Mesenchymal stem cell (in vitro differentiated cells and primary cell): ENCODE results near the gene ELFN1.

ENCODE experiments used
- DNase-seq: peaks from one replicate; pipeline ENCODE4 v3.0.0-alpha.2; 2013
- H2AFZ ChIP-seq: one replicate; pipeline ENCODE4 v1.6.1; 2013; ENCODE audit warnings: low read depth, mild to moderate bottlenecking, control low read depth, inconsistent platforms, low read length, moderate library complexity
- H2AK5ac ChIP-seq: 2 replicates; pipeline ENCODE4 v1.6.1; 2013; ENCODE audit warnings: low read length, moderate library complexity, mild to moderate bottlenecking, inconsistent platforms; ENCODE audit not compliant: severe bottlenecking
- H2BK120ac ChIP-seq: one replicate; pipeline ENCODE4 v1.6.1; 2013; ENCODE audit warnings: low read depth, mild to moderate bottlenecking, inconsistent platforms, low read length, moderate library complexity
- H2BK12ac ChIP-seq, 2 experiments: one replicate each; pipeline ENCODE4 v1.6.1; 2013; ENCODE audit warnings: inconsistent platforms in 2 of 2, low read length in 2 of 2, mild to moderate bottlenecking in 2 of 2, moderate library complexity in 2 of 2, control low read depth in 1 of 2
- H2BK15ac ChIP-seq: one replicate; pipeline ENCODE4 v1.6.1; 2013; ENCODE audit warnings: mild to moderate bottlenecking, low read depth, inconsistent platforms; ENCODE audit not compliant: poor library complexity, severe bottlenecking
- H2BK5ac ChIP-seq: 2 replicates; pipeline ENCODE4 v1.6.1; 2013; ENCODE audit warnings: low read depth, mild to moderate bottlenecking, low read length, control low read depth, inconsistent platforms; ENCODE audit not compliant: poor library complexity, severe bottlenecking
- H3K14ac ChIP-seq, 2 experiments: one replicate each; pipeline ENCODE4 v1.6.1; 2013; ENCODE audit warnings: inconsistent platforms in 2 of 2, low read length in 2 of 2, control low read depth in 1 of 2, mild to moderate bottlenecking in 1 of 2, moderate library complexity in 1 of 2
- H3K18ac ChIP-seq, 2 experiments: one replicate each; pipeline ENCODE4 v1.6.1; 2013; ENCODE audit warnings: inconsistent platforms in 2 of 2, low read length in 2 of 2, control low read depth in 1 of 2, low read depth in 1 of 2, mild to moderate bottlenecking in 1 of 2
- H3K23ac ChIP-seq, 2 experiments: one replicate each; pipeline ENCODE4 v1.6.1; 2013; ENCODE audit warnings: inconsistent platforms in 2 of 2, low read length in 2 of 2, mild to moderate bottlenecking in 2 of 2, moderate library complexity in 2 of 2, control low read depth in 1 of 2
- H3K27ac ChIP-seq: 2 replicates; pipeline ENCODE4 v1.5.1; 2013; ENCODE audit warnings: mild to moderate bottlenecking, moderate library complexity, low read length, control low read depth, inconsistent platforms; ENCODE audit not compliant: poor library complexity, severe bottlenecking
- H3K27me3 ChIP-seq, 2 experiments: 2 replicates each; pipeline versions ENCODE4 v1.6.1 to v1.7.0; 2013; ENCODE audit warnings: low read length in 2 of 2, mild to moderate bottlenecking in 2 of 2, moderate library complexity in 2 of 2, control low read depth in 1 of 2, inconsistent platforms in 1 of 2; ENCODE audit not compliant: control insufficient read depth in 1 of 2, insufficient read depth in 1 of 2
- H3K36me3 ChIP-seq, 2 experiments: 2 replicates each; pipeline versions ENCODE4 v1.6.1 to v1.7.0; 2013; ENCODE audit warnings: low read length in 2 of 2, control low read depth in 1 of 2, inconsistent platforms in 1 of 2, low read depth in 1 of 2, mild to moderate bottlenecking in 1 of 2; ENCODE audit not compliant: insufficient read depth in 2 of 2, control insufficient read depth in 1 of 2
- H3K4ac ChIP-seq, 2 experiments: one replicate each; pipeline ENCODE4 v1.6.1; 2013; ENCODE audit warnings: inconsistent platforms in 2 of 2, low read length in 2 of 2, mild to moderate bottlenecking in 2 of 2, moderate library complexity in 2 of 2, control low read depth in 1 of 2, low read depth in 1 of 2
- H3K4me1 ChIP-seq: 2 replicates; pipeline ENCODE4 v1.6.1; 2013; ENCODE audit warnings: low read depth, low read length, control low read depth; ENCODE audit not compliant: control insufficient read depth, insufficient read depth
- H3K4me2 ChIP-seq: 2 replicates; pipeline ENCODE4 v1.6.1; 2013; ENCODE audit warnings: low read length, mild to moderate bottlenecking, inconsistent platforms; ENCODE audit not compliant: poor library complexity, severe bottlenecking
- H3K4me3 ChIP-seq, 2 experiments: 2 replicates each; pipeline versions ENCODE4 v1.5.1 to v1.7.0; 2013; ENCODE audit warnings: low read length in 2 of 2, mild to moderate bottlenecking in 2 of 2, control low read depth in 1 of 2, low read depth in 1 of 2; ENCODE audit not compliant: insufficient read depth in 1 of 2
- H3K79me1 ChIP-seq: replicated peaks from 2 replicates; pipeline ENCODE4 v1.6.1; 2013; ENCODE audit warnings: mild to moderate bottlenecking, control low read depth, low read length, inconsistent platforms; ENCODE audit not compliant: poor library complexity, severe bottlenecking
- H3K9ac ChIP-seq: 2 replicates; pipeline ENCODE4 v1.7.0; 2013; ENCODE audit warnings: mild to moderate bottlenecking, low read length, moderate library complexity
- H3K9me3 ChIP-seq: 2 replicates; pipeline ENCODE4 v1.7.0; 2013; ENCODE audit warnings: mild to moderate bottlenecking, low read length; ENCODE audit not compliant: control insufficient read depth
- H4K8ac ChIP-seq: one replicate; pipeline ENCODE4 v1.6.1; 2013; ENCODE audit warnings: inconsistent platforms, mild to moderate bottlenecking, low read length, moderate library complexity
- H4K91ac ChIP-seq: one replicate; pipeline ENCODE4 v1.6.1; 2013; ENCODE audit warnings: mild to moderate bottlenecking, low read length, inconsistent platforms
- WGBS: methylation state at CpG from one replicate; pipeline ENCODE4 v1.1.7; 2013; ENCODE audit warnings: mixed read lengths; 5-methylcytosine and 5-hydroxymethylcytosine counted together

Gene ELFN1

DNA sequence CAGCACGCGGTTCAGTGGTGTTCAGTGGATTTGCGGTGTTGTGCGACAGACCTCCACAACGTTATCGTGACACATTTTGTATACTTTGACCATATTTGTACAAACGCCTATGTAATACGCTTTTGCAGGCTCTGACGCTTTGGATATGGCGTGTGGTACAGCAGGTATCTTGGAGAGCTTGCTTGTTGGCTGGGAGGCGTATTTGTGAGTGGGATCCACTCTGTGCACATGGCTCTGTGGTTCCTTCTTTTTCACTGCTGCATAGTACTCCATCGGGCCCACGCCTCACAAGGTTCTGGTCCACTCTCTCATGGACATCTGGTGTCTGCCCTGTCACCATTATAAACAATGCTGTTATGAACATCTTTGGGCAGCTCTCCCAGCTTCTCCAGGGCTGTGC lies 53.2 kb downstream of the ELFN1 start:
- no peak overlapping the region for H3K4me2 ChIP-seq
- H3K18ac ChIP-seq: no peak overlapping the region
- no peaks in the 10 kb centered on the region for H3K9me3 ChIP-seq
- H2BK5ac ChIP-seq: no peak overlapping the region
- H3K79me1 ChIP-seq: no peaks in the 10 kb centered on the region
- WGBS: 96% methylated on average over 13 of the region's 13 CpGs
- peaks cover 12% of the 10 kb centered on the region for H3K4me1 ChIP-seq
- no peak overlapping the region for H2BK15ac ChIP-seq
- H3K27me3 ChIP-seq: peaks cover 30 to 38% of the 10 kb centered on the region in 2 experiments
- no peak overlapping the region for H3K4ac ChIP-seq
- no peak overlapping the region for H4K91ac ChIP-seq
- no peaks in the 10 kb centered on the region for H3K36me3 ChIP-seq
- no peak overlapping the region for H3K4me3 ChIP-seq
- no peak overlapping the region for H3K23ac ChIP-seq
- H3K14ac ChIP-seq: no peak overlapping the region
- no peak overlapping the region for H2BK12ac ChIP-seq
- no peak overlapping the region for H2AK5ac ChIP-seq
- H3K9ac ChIP-seq: no peak overlapping the region
- no peak overlapping the region for H4K8ac ChIP-seq
- no peak overlapping the region for H2BK120ac ChIP-seq
- no peak overlapping the region for H2AFZ ChIP-seq
- no peak for DNase-seq
- no peak overlapping the region for H3K27ac ChIP-seq

DNA sequence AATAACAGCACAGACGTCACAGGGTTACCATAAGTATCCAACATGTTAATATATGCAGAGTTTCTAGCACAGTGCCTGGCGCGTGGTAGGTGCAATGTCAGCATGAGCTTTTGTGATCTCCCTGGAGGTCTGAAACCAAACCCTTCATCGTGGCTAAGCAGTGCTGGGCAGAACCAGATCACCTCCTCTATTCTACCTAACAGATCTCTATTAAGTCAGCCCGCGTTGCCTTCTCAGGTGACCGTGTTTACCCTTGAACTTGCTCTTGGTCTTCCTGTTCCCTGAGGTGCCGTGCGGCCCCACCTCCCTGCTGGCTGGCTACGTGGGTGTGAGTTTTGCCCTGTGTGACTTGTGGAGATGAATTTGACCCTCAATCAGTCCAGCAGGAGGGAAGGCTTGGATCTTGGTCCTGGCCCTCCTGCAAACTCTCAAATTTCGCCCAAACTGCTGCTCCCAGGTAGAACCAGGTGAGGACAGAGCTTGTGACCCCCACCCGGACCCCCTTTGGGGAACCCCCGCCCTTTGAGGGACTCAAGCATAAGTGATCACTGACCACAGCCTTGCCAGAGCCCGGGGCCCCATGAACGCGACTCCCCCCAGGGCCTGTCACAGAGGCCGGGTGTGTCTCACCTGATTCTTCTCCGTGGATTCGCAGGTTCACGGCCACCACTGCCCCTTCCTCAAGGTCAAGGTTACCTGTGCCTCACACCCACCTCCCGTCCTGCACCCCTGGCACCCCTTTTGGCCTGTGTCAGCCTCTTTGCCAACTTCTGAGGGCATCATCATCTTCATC lies 54.2 kb downstream of the ELFN1 start:
- Histone ChIP-seq H3K36me3 (no peaks in the 10 kb centered on the region), H2BK15ac (no peak overlapping the region), H4K91ac (no peak overlapping the region), H4K8ac (no peak overlapping the region), H2BK120ac (no peak overlapping the region), H3K27me3 (peaks cover 30 to 42% of the 10 kb centered on the region in 2 experiments), H3K4me1 (peaks cover 12% of the 10 kb centered on the region), H3K14ac (no peak overlapping the region), H3K27ac (no peak overlapping the region), H2BK12ac (no peak overlapping the region), H3K4me2 (no peak overlapping the region), H2AK5ac (no peak overlapping the region), H3K9ac (no peak overlapping the region), H2AFZ (no peak overlapping the region), H3K4ac (no peak overlapping the region), H3K79me1 (no peaks in the 10 kb centered on the region), H2BK5ac (no peak overlapping the region), H3K9me3 (peaks cover 3% of the 10 kb centered on the region), H3K18ac (no peak overlapping the region), H3K23ac (no peak overlapping the region), H3K4me3 (no peak overlapping the region)
- 86% methylated on average over 21 of the region's 21 CpGs for WGBS
- DNase-seq: no peak

DNA sequence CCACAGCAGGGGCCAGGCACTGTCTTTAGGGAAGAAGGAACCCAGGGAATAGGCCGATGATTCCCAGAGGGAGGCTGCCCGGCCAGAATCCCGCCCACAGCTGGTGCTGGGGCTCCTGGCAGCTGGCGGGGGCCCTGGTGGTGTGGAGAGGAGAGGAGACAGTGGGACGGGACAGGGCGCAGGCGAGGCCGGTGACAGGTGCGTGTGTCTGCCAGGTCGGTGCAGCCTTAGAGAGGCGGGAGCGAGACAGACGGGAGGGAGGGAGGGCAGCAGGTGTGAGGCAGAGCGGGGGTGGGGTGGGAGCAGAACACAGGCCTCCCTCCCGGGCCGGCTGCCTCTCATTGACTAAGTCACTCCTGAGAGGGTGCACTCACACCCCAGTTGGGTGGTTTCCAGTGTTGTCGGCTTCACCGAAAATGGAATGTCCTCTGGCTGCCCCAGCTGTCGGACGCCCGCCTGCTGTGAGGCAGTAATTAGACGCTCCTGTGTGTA lies 55.2 kb downstream of the ELFN1 start:
- Histone ChIP-seq H2BK12ac (no peak overlapping the region), H3K18ac (no peak overlapping the region), H3K4me3 (no peak overlapping the region), H2AFZ (no peak overlapping the region), H3K4me1 (peaks cover 9% of the 10 kb centered on the region), H2BK5ac (no peak overlapping the region), H3K9me3 (peaks cover 12% of the 10 kb centered on the region), H4K8ac (no peak overlapping the region), H2BK120ac (no peak overlapping the region), H3K23ac (no peak overlapping the region), H3K14ac (no peak overlapping the region), H3K4me2 (no peak overlapping the region), H3K27ac (no peak overlapping the region), H3K36me3 (no peaks in the 10 kb centered on the region), H3K9ac (no peak overlapping the region), H3K27me3 (peaks cover 30 to 42% of the 10 kb centered on the region in 2 experiments), H3K79me1 (no peaks in the 10 kb centered on the region), H4K91ac (no peak overlapping the region), H2AK5ac (no peak overlapping the region), H2BK15ac (no peak overlapping the region), H3K4ac (no peak overlapping the region)
- WGBS: 82% methylated on average over 20 of the region's 22 CpGs
- DNase-seq: no peak

DNA sequence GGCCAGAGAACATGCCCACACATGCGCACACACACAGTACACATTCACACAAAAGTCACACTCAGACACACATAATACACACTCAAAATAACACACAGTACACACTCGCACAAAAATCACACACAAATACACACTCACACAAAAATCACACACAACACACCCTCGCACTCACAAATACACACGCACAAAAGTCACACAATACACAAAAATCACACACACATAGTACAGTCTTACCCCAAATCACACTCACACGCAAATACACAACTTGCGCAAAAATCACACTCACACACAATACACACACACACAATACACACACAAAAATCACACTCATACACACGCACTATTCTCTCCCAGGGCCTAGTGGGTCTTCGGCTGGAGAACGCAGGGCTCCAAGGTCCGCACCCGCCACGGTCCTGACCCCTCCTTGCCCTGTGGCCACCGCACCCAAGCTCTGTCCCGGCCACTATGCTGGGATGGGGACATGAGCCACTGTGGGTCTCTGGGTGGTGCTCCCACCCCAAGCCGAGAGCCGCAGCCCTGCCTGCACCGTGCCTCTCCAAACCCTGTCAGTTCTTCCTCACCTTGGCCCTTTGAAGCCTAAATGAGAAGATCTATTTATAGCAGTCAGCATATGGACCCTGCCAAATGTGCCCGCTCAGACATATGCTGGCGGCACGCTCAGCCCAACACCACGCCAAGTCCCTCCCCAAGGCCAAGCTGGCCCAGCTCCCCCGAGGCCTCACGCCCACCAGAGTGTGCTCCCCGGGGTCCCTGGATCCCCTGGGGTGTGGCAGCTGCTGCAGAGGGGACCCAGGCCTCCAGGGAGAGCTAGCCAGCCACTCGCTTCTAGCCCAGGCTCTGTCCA lies 55.9 kb downstream of the ELFN1 start:
- no peak overlapping the region for H3K18ac ChIP-seq
- H2BK5ac ChIP-seq: no peak overlapping the region

More for the DNA sequence above, 55.9 kb downstream of the ELFN1 start:
- Histone ChIP-seq H3K9ac (no peak overlapping the region), H3K14ac (no peak overlapping the region), H4K8ac (no peak overlapping the region), H2BK120ac (no peak overlapping the region), H3K27me3 (peaks cover 30 to 42% of the 10 kb centered on the region in 2 experiments), H3K9me3 (peaks cover 15% of the 10 kb centered on the region), H2AFZ (no peak overlapping the region), H3K36me3 (no peaks in the 10 kb centered on the region), H3K4me1 (peaks cover 9% of the 10 kb centered on the region), H2BK12ac (no peak overlapping the region), H4K91ac (no peak overlapping the region), H3K27ac (no peak overlapping the region), H2BK15ac (no peak overlapping the region), H3K4ac (no peak overlapping the region), H3K4me2 (no peak overlapping the region), H3K23ac (no peak overlapping the region), H2AK5ac (no peak overlapping the region), H3K4me3 (no peak overlapping the region), H3K79me1 (no peaks in the 10 kb centered on the region)
- WGBS: 93% methylated on average over 23 of the region's 25 CpGs
- DNase-seq: no peak
